PC-9 (cell line): ENCODE data around the gene XRCC4. TPM values are rescaled to one million over a fixed set of nuclear protein-coding genes. Genes with fewer than 3 reads are reported as not detected.

Experiments used
- BruUV-seq: library from RNA; stranded (reverse); fragments of 400-500 nt; replicated peaks from 2 replicates; lab custom pipeline; 2021; lab: Mats Ljungman, UMichigan
- CTCF ChIA-PET: fragments of 300-600 bp; sonication (Branson Sonifier 250); formaldehyde crosslinking; loops from one replicate; lab custom pipeline; 2022; ENCODE audit warnings: antibody characterized with exemption; lab: Charles Lee
- POLR2A ChIA-PET: fragments of 300-600 bp; sonication (Branson Sonifier 250); formaldehyde crosslinking; loops from one replicate; lab custom pipeline; 2022; ENCODE audit warnings: antibody characterized with exemption; ENCODE audit not compliant: unreplicated experiment; lab: Charles Lee
- DNase-seq, 2 experiments: peaks; one replicate each; pipeline versions ENCODE4 v3.0.0 to v3.0.0-alpha.2; 2015 to 2022; ENCODE audit warnings: mixed read lengths in 1 of 2
- H2AFZ ChIP-seq: fragments of 200-600 bp; sonication (generic); 2 replicates; pipeline ENCODE4 v1.8.1; 2017; ENCODE audit warnings: antibody characterized with exemption
- H3F3A ChIP-seq: fragments of 200-600 bp; sonication (generic); 2 replicates; pipeline ENCODE4 v1.8.1; 2017; ENCODE audit warnings: antibody characterized with exemption, mild to moderate bottlenecking, low read depth; ENCODE audit not compliant: insufficient read depth
- H3K27ac ChIP-seq: fragments of 200-600 bp; sonication (generic); 2 replicates; pipeline ENCODE4 v1.6.1; 2016; ENCODE audit warnings: mixed run types
- H3K27me3 ChIP-seq: fragments of 200-600 bp; sonication (generic); 2 replicates; pipeline ENCODE4 v1.6.1; 2016; ENCODE audit warnings: low read depth, mixed run types; ENCODE audit not compliant: insufficient read depth
- H3K36me3 ChIP-seq: fragments of 200-600 bp; sonication (generic); 2 replicates; pipeline ENCODE4 v1.6.1; 2016; ENCODE audit warnings: low read depth, mixed run types
- H3K4me1 ChIP-seq: fragments of 200-600 bp; sonication (generic); replicated peaks from 2 replicates; pipeline ENCODE4 v1.6.1; 2016; ENCODE audit warnings: mixed run types; ENCODE audit not compliant: insufficient read depth
- H3K4me2 ChIP-seq: fragments of 200-600 bp; sonication (generic); 2 replicates; pipeline ENCODE4 v1.6.1; 2017; ENCODE audit warnings: mixed run types
- H3K4me3 ChIP-seq: fragments of 200-600 bp; sonication (generic); 2 replicates; pipeline ENCODE4 v1.6.1; 2016; ENCODE audit warnings: mixed run types
- H3K79me2 ChIP-seq: fragments of 200-600 bp; sonication (generic); 2 replicates; pipeline ENCODE4 v1.6.1; 2017; ENCODE audit warnings: low read depth, mixed run types
- H3K9me2 ChIP-seq: fragments of 200-600 bp; sonication (generic); 2 replicates; pipeline ENCODE4 v1.8.1; 2017; ENCODE audit warnings: mild to moderate bottlenecking; ENCODE audit not compliant: insufficient read depth
- H3K9me3 ChIP-seq: fragments of 200-600 bp; sonication (generic); 2 replicates; pipeline ENCODE4 v1.8.1; 2016; ENCODE audit warnings: low read depth; ENCODE audit not compliant: insufficient read depth
- H4K20me1 ChIP-seq: fragments of 200-600 bp; sonication (generic); 2 replicates; pipeline ENCODE4 v1.8.1; 2017; ENCODE audit not compliant: insufficient read depth
- EZH2 ChIP-seq: fragments of 200-600 bp; sonication (generic); IDR thresholded peaks from 2 replicates; pipeline ENCODE4 v1.8.0; 2017; ENCODE audit warnings: antibody characterized with exemption, low read depth
- intact Hi-C: fragments of 100-400 bp; cut with micrococcal nuclease; formaldehyde crosslinking; loops from one replicate; pipeline ENCODE4 v1.10.0; 2022; ENCODE audit not compliant: unreplicated experiment
- total RNA-seq: library from RNA; stranded (reverse); gene quantifications from 2 replicates; pipeline ENCODE4 v1.2.3, GENCODE V29; 2021
- TF ChIP-seq, protein P1 (sequence below): fragments of 200-600 bp; sonication (generic); conservative IDR thresholded peaks from 2 replicates; pipeline ENCODE4 v1.6.1; 2017; ENCODE audit warnings: mixed run types, antibody characterized with exemption, mild to moderate bottlenecking, moderate library complexity

Gene XRCC4
- total RNA-seq, 1 experiment from 2014 or later, result 12.2 TPM

DNA sequence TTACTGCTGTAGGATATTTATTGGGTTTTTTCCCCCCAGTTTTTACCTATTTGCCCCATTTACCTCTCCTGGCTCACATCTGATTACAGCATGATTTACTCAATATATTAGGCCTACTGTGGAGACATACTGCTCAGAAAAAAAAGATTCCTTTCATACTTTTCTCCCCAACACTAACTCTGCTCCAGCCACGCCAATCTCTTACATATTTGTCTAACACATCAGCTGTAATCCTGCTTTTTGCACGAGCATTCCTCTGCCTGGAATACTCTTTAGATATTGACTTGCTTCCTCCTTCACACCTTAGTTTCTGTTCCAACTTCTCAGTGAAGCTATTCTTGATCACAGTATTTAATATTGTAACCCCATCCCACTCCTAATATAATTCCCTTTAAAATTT is 236.1 kb downstream of the XRCC4 start:
- H3K9me3 ChIP-seq, result peaks cover 5% of the 10 kb centered on the region; the same call in 1 of the 2 replicates
- intact Hi-C loops, result no loop called here
- no peak overlapping the region for H3K4me3 ChIP-seq
- no peak overlapping the region for H3K4me2 ChIP-seq
- no peak overlapping the region for H2AFZ ChIP-seq
- TF ChIP-seq, protein P1, sequence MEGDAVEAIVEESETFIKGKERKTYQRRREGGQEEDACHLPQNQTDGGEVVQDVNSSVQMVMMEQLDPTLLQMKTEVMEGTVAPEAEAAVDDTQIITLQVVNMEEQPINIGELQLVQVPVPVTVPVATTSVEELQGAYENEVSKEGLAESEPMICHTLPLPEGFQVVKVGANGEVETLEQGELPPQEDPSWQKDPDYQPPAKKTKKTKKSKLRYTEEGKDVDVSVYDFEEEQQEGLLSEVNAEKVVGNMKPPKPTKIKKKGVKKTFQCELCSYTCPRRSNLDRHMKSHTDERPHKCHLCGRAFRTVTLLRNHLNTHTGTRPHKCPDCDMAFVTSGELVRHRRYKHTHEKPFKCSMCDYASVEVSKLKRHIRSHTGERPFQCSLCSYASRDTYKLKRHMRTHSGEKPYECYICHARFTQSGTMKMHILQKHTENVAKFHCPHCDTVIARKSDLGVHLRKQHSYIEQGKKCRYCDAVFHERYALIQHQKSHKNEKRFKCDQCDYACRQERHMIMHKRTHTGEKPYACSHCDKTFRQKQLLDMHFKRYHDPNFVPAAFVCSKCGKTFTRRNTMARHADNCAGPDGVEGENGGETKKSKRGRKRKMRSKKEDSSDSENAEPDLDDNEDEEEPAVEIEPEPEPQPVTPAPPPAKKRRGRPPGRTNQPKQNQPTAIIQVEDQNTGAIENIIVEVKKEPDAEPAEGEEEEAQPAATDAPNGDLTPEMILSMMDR, result no peak
- TF ChIP-seq EZH2, result no peak
- no peaks in the 10 kb centered on the region for H3K36me3 ChIP-seq
- BruUV-seq, result no TSS peak
- no peaks in the 10 kb centered on the region for H3K9me2 ChIP-seq
- ChIA-PET POLR2A (no interaction called here), CTCF (no interaction called here)
- DNase-seq, result no peak
- H3F3A ChIP-seq, result no peaks in the 10 kb centered on the region
- no peaks in the 10 kb centered on the region for H3K27me3 ChIP-seq
- H3K4me1 ChIP-seq, result no peaks in the 10 kb centered on the region
- no peaks in the 10 kb centered on the region for H3K79me2 ChIP-seq
- H4K20me1 ChIP-seq, result no peaks in the 10 kb centered on the region
- H3K27ac ChIP-seq, result no peak overlapping the region

DNA sequence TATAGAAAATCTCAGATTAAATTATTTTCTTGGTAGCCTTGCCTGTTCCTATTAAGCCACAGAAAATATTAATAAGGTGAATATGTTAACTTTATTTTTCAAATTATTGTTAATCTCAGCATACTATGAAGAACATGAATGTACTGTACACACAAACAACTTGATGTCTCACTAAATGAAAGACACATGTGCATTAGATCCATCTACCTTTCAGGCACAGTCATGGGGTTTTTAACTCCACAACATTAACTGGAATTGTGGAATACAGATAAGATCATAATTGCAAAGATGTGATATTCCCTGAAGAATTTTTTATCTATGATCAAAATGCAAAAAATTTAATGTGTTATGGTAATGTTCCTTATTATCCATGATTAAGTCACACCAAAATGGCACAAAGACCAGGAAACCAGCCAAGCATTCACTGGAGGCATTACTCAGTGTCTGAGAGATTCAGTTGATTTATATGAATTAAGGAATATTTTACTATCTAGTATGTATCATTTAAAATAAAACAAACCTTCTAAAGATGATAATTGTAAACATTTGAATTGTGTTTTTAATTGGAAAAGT is 244.2 kb downstream of the XRCC4 start:
- H3K79me2 ChIP-seq, result no peaks in the 10 kb centered on the region
- H3K4me2 ChIP-seq, result no peak overlapping the region
- no peaks in the 10 kb centered on the region for H3K9me2 ChIP-seq
- BruUV-seq, result no TSS peak
- CTCF ChIA-PET, result no interaction called here
- H3F3A ChIP-seq, result no peaks in the 10 kb centered on the region
- H3K27me3 ChIP-seq, result no peaks in the 10 kb centered on the region
- H3K4me3 ChIP-seq, result no peak overlapping the region
- no peaks in the 10 kb centered on the region for H3K9me3 ChIP-seq
- no peak overlapping the region for H3K27ac ChIP-seq
- POLR2A ChIA-PET, result no interaction called here
- DNase-seq, result no peak
- no peaks in the 10 kb centered on the region for H3K4me1 ChIP-seq
- no peak overlapping the region for H2AFZ ChIP-seq
- no peak for TF ChIP-seq EZH2
- TF ChIP-seq, protein P1, result no peak
- H4K20me1 ChIP-seq, result no peaks in the 10 kb centered on the region
- H3K36me3 ChIP-seq, result no peaks in the 10 kb centered on the region
- intact Hi-C loops, result no loop called here

DNA sequence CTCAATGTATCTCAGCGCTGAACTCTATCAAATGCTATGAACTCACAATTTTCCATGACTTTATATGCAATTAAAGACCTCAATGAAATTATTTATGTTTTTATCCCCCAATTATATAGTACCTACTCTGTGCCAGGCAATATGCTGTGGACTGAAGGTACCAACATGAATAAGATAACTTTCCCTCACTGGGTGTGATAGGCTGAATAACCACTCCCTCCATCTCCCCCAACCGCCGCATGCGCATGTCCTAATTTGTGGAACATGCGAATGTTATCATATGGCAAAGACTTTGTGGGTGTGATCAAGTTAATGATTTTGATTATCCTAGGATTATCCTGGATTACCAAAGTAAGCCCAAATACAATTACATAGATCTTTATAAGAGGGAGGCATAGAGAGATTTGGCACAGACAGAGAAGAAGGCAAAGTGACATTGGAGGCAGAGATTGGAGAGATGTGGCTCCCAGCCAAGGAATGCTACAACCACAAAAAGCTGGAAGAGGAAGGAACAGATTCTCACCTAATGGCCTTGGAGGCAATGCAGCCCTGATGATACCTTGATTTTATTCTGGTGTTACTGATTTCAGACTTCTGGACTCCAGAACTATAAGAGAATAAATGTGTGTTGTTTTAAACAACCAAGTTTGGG is 245.1 kb downstream of the XRCC4 start:
- H4K20me1 ChIP-seq, result no peaks in the 10 kb centered on the region
- POLR2A ChIA-PET, result no interaction called here
- H3K4me1 ChIP-seq, result no peaks in the 10 kb centered on the region
- BruUV-seq, result no TSS peak
- H3K36me3 ChIP-seq, result no peaks in the 10 kb centered on the region
- H3K9me2 ChIP-seq, result no peaks in the 10 kb centered on the region
- H3K79me2 ChIP-seq, result no peaks in the 10 kb centered on the region
- H3K9me3 ChIP-seq, result no peaks in the 10 kb centered on the region
- CTCF ChIA-PET, result no interaction called here
- intact Hi-C loops, result no loop called here
- no peak overlapping the region for H2AFZ ChIP-seq
- no peak overlapping the region for H3K4me2 ChIP-seq
- no peak overlapping the region for H3K4me3 ChIP-seq
- no peaks in the 10 kb centered on the region for H3K27me3 ChIP-seq
- DNase-seq, result no peak
- H3F3A ChIP-seq, result no peaks in the 10 kb centered on the region
- TF ChIP-seq, protein P1, result no peak
- no peak for TF ChIP-seq EZH2
- H3K27ac ChIP-seq, result no peak overlapping the region
